OCI-M2 (cell line): ENCODE measurements around the gene XPO6.
"Not testable (repeated sequence)": the region's sequence is repeated elsewhere in the genome, so short reads cannot be mapped to it uniquely, and the experiment has no call there.

Experiments
- DNase-seq: peaks from one replicate; lab custom pipeline; 2025; ENCODE audit not compliant: unreplicated experiment; lab: John Stamatoyannopoulos, UW

The XPO6 gene

GRCh38 chr16:28155293-28155692 lies 56.5 kb downstream of the XPO6 start:
- no peak for DNase-seq

- no peak for DNase-seq
Observed at GRCh38 chr16:28151180-28151579, 60.6 kb downstream of the XPO6 start.

GRCh38 chr16:28149011-28149888 lies 62.5 kb downstream of the XPO6 start:
- DNase-seq, result no peak

GRCh38 chr16:28146536-28146935 lies 65.2 kb downstream of the XPO6 start:
- DNase-seq, result no peak

- DNase-seq, result no peak
Observed at GRCh38 chr16:28145796-28146195, 66.0 kb downstream of the XPO6 start.

- DNase-seq, result no peak
Observed at GRCh38 chr16:28140788-28141618, 70.8 kb downstream of the XPO6 start.

- DNase-seq, result no peak
Observed at GRCh38 chr16:28139530-28139929, 72.2 kb downstream of the XPO6 start.

- DNase-seq, result no peak
Observed at GRCh38 chr16:28136751-28137434, 74.9 kb downstream of the XPO6 start.

GRCh38 chr16:28133666-28134065 lies 78.1 kb downstream of the XPO6 start:
- no peak for DNase-seq

- no peak for DNase-seq
Observed at GRCh38 chr16:28131743-28132393, 79.9 kb downstream of the XPO6 start.

GRCh38 chr16:28131181-28131580 lies 80.6 kb downstream of the XPO6 start:
- DNase-seq, result no peak

GRCh38 chr16:28130099-28131088 lies 81.4 kb downstream of the XPO6 start:
- no peak for DNase-seq

- no peak for DNase-seq
Observed at GRCh38 chr16:28126684-28127620, 84.8 kb downstream of the XPO6 start.

- no peak for DNase-seq
Observed at GRCh38 chr16:28125592-28125991, 86.2 kb downstream of the XPO6 start.

- no peak for DNase-seq
Observed at GRCh38 chr16:28121527-28121926, 90.2 kb downstream of the XPO6 start.

- DNase-seq, result no peak
Observed at GRCh38 chr16:28120754-28121153, 91.0 kb downstream of the XPO6 start.

- DNase-seq, result no peak
Observed at GRCh38 chr16:28118637-28119036, 93.1 kb downstream of the XPO6 start.

GRCh38 chr16:28117168-28117565 lies 94.6 kb downstream of the XPO6 start:
- DNase-seq, result no peak

- DNase-seq, result not testable (repeated sequence)
Observed at GRCh38 chr16:28115866-28116265, 95.9 kb downstream of the XPO6 start.
